ENCODE measurements around the gene PRAME.

The PRAME gene

GRCh38 chr22:22531770-22532546 is 27.1 kb downstream of the PRAME start:
- TF ChIP-seq POU2F2 (IDR thresholded peaks at IDR 0.05; ENCODE audit: low read depth, low read length) = no peak
- no peak for TF ChIP-seq SPI1 (IDR thresholded peaks at IDR 0.05; ENCODE audit: low read depth, low read length)
- TF ChIP-seq POLR2A (IDR thresholded peaks at IDR 0.05; ENCODE audit: low read depth, low read length) = no peak
- no peak for TF ChIP-seq POLR2AphosphoS5 (IDR thresholded peaks at IDR 0.05; ENCODE audit: low read depth, low read length)
- TF ChIP-seq PAX5 (IDR thresholded peaks at IDR 0.05; ENCODE audit: insufficient read depth, low read length, severe bottlenecking) = no peak
- FAIRE-seq = no peak
- no peak for DNase-seq (ENCODE audit: insufficient read length, low spot score)

GRCh38 chr22:22528780-22529179 is 30.3 kb downstream of the PRAME start:
- FAIRE-seq = no peak
- TF ChIP-seq PAX5 (IDR thresholded peaks at IDR 0.05; ENCODE audit: insufficient read depth, low read length, severe bottlenecking) = no peak
- TF ChIP-seq POLR2AphosphoS5 (IDR thresholded peaks at IDR 0.05; ENCODE audit: low read depth, low read length) = no peak
- no peak for TF ChIP-seq POU2F2 (IDR thresholded peaks at IDR 0.05; ENCODE audit: low read depth, low read length)
- no peak for DNase-seq (ENCODE audit: insufficient read length, low spot score)

- FAIRE-seq = no peak
- DNase-seq (ENCODE audit: insufficient read length, low spot score) = no peak
- no peak for TF ChIP-seq POLR2AphosphoS5 (IDR thresholded peaks at IDR 0.05; ENCODE audit: low read depth, low read length)
Measured at GRCh38 chr22:22527312-22527711, 31.8 kb downstream of the PRAME start.

- TF ChIP-seq POLR2A (IDR thresholded peaks at IDR 0.05; ENCODE audit: low read depth, low read length) = no peak
- TF ChIP-seq TAF1 (IDR thresholded peaks at IDR 0.05; ENCODE audit: low read depth, low read length) = no peak
- no peak for TF ChIP-seq SPI1 (IDR thresholded peaks at IDR 0.05; ENCODE audit: low read depth, low read length)
- TF ChIP-seq PAX5 (IDR thresholded peaks at IDR 0.05; ENCODE audit: insufficient read depth, low read length, severe bottlenecking) = no peak
- TF ChIP-seq POLR2AphosphoS5 (IDR thresholded peaks at IDR 0.05; ENCODE audit: low read depth, low read length) = no peak
- TF ChIP-seq POU2F2 (IDR thresholded peaks at IDR 0.05; ENCODE audit: low read depth, low read length) = no peak
- DNase-seq (ENCODE audit: insufficient read length, low spot score) (no peak), FAIRE-seq (no peak)
Measured at GRCh38 chr22:22526125-22526912, 32.7 kb downstream of the PRAME start.

GRCh38 chr22:22523494-22523893 is 35.6 kb downstream of the PRAME start:
- TF ChIP-seq POLR2A (IDR thresholded peaks at IDR 0.05; ENCODE audit: low read depth, low read length) (no peak), PAX5 (IDR thresholded peaks at IDR 0.05; ENCODE audit: insufficient read depth, low read length, severe bottlenecking) (no peak)
- DNase-seq (ENCODE audit: insufficient read length, low spot score) (no peak), FAIRE-seq (no peak)

- FAIRE-seq = no peak
- DNase-seq (ENCODE audit: insufficient read length, low spot score) = no peak
- TF ChIP-seq POLR2AphosphoS5 (IDR thresholded peaks at IDR 0.05; ENCODE audit: low read depth, low read length) = no peak
- no peak for TF ChIP-seq SPI1 (IDR thresholded peaks at IDR 0.05; ENCODE audit: low read depth, low read length)
- TF ChIP-seq POLR2A (IDR thresholded peaks at IDR 0.05; ENCODE audit: low read depth, low read length) = no peak
- no peak for TF ChIP-seq PAX5 (IDR thresholded peaks at IDR 0.05; ENCODE audit: insufficient read depth, low read length, severe bottlenecking)
- TF ChIP-seq TAF1 (IDR thresholded peaks at IDR 0.05; ENCODE audit: low read depth, low read length) = no peak
Measured at GRCh38 chr22:22521631-22522030, 37.4 kb downstream of the PRAME start.

GRCh38 chr22:22520667-22521602 is 38.1 kb downstream of the PRAME start:
- TF ChIP-seq POLR2AphosphoS5 (IDR thresholded peaks at IDR 0.05; ENCODE audit: low read depth, low read length) = no peak
- FAIRE-seq = no peak
- DNase-seq (ENCODE audit: insufficient read length, low spot score) = no peak

GRCh38 chr22:22520020-22520656 is 38.9 kb downstream of the PRAME start, which contains the start of gene ZNF280A:
Gene ZNF280A, minus strand, starts transcription at chr22:22520270. Its CDS starts 4,640 bp downstream, at chr22:22515630.
- no peak for FAIRE-seq

GRCh38 chr22:22519591-22519990 is 39.5 kb downstream of the PRAME start:
- TF ChIP-seq POU2F2 (IDR thresholded peaks at IDR 0.05; ENCODE audit: low read depth, low read length) (no peak), POLR2A (IDR thresholded peaks at IDR 0.05; ENCODE audit: low read depth, low read length) (no peak), TAF1 (IDR thresholded peaks at IDR 0.05; ENCODE audit: low read depth, low read length) (no peak), POLR2AphosphoS5 (IDR thresholded peaks at IDR 0.05; ENCODE audit: low read depth, low read length) (no peak), SPI1 (IDR thresholded peaks at IDR 0.05; ENCODE audit: low read depth, low read length) (no peak), PAX5 (IDR thresholded peaks at IDR 0.05; ENCODE audit: insufficient read depth, low read length, severe bottlenecking) (no peak)
- DNase-seq (ENCODE audit: insufficient read length, low spot score) (no peak), FAIRE-seq (no peak)

More at GRCh38 chr22:22520020-22520656, 38.9 kb downstream of the PRAME start, which contains the start of gene ZNF280A:
- DNase-seq (ENCODE audit: insufficient read length, low spot score) = no peak
- TF ChIP-seq POLR2AphosphoS5 (IDR thresholded peaks at IDR 0.05; ENCODE audit: low read depth, low read length) = no peak
- no peak for TF ChIP-seq POLR2A (IDR thresholded peaks at IDR 0.05; ENCODE audit: low read depth, low read length)
- TF ChIP-seq TAF1 (IDR thresholded peaks at IDR 0.05; ENCODE audit: low read depth, low read length) = no peak
- no peak for TF ChIP-seq SPI1 (IDR thresholded peaks at IDR 0.05; ENCODE audit: low read depth, low read length)
- TF ChIP-seq POU2F2 (IDR thresholded peaks at IDR 0.05; ENCODE audit: low read depth, low read length) = no peak
- TF ChIP-seq PAX5 (IDR thresholded peaks at IDR 0.05; ENCODE audit: insufficient read depth, low read length, severe bottlenecking) = no peak
